ENCODE data around the gene CPXM2. TPM values are rescaled to one million over a fixed set of nuclear protein-coding genes. Genes with fewer than 3 reads are reported as not detected.

Gene CPXM2
- total and polyA plus RNA-seq, 2 experiments from 2014 or later: 14.8 to 19.8 TPM

GRCh38 chr10:123795196-123795780 is 96.3 kb downstream of the CPXM2 start:
- WGBS, 2 experiments (ENCODE audit: low coverage in 1 of 2, low lambda C conversion rate in 2 of 2, missing lambda C conversion rate in 2 of 2): 90 to 94% methylated on average over 10 of the region's 10 CpGs
- Histone ChIP-seq H3K4me3 (no peak overlapping the region), H3K9ac (no peak overlapping the region), H3K27me3 (replicated peaks; ENCODE audit: insufficient read depth) (no peaks in the 10 kb centered on the region), H4K20me1 (ENCODE audit: insufficient read depth) (no peaks in the 10 kb centered on the region), H2AFZ (no peak overlapping the region), H3K9me3 (ENCODE audit: low read depth) (no peaks in the 10 kb centered on the region), H3K4me2 (ENCODE audit: unreplicated experiment) (no peak overlapping the region), H3K36me3 (ENCODE audit: low read depth) (no peaks in the 10 kb centered on the region), H3K27ac (no peak overlapping the region), H3F3A (ENCODE audit: insufficient read depth) (no peaks in the 10 kb centered on the region; the same call in 1 of the 2 replicates), H3K4me1 (ENCODE audit: insufficient read depth) (peaks cover 18% of the 10 kb centered on the region; the same call in 1 of the 2 replicates), H3K9me2 (ENCODE audit: insufficient read depth) (no peaks in the 10 kb centered on the region), H3K79me2 (ENCODE audit: insufficient read depth) (no peaks in the 10 kb centered on the region)
- TF ChIP-seq EZH2phosphoT487 (IDR thresholded peaks at IDR 0.05; ENCODE audit: insufficient read depth, low read depth) (no peak), EZH2 (IDR thresholded peaks at IDR 0.05; ENCODE audit: insufficient read depth, poor library complexity, severe bottlenecking) (no peak)
- DNase-seq: no peak
- in situ Hi-C loops (cut with MboI): no loop called here

- 81 to 84% methylated on average over 11 of the region's 11 CpGs for WGBS, 2 experiments (ENCODE audit: low coverage in 1 of 2, low lambda C conversion rate in 2 of 2, missing lambda C conversion rate in 2 of 2)
- H3K9me3 ChIP-seq (ENCODE audit: low read depth): no peaks in the 10 kb centered on the region
- no peak for TF ChIP-seq EZH2phosphoT487 (IDR thresholded peaks at IDR 0.05; ENCODE audit: insufficient read depth, low read depth)
- TF ChIP-seq EZH2 (IDR thresholded peaks at IDR 0.05; ENCODE audit: insufficient read depth, poor library complexity, severe bottlenecking): no peak
Observed at GRCh38 chr10:123792248-123792978, 99.2 kb downstream of the CPXM2 start.

GRCh38 chr10:123790132-123790885 is 101.3 kb downstream of the CPXM2 start:
- 88 to 89% methylated on average over 13 of the region's 13 CpGs for WGBS, 2 experiments (ENCODE audit: low coverage in 1 of 2, low lambda C conversion rate in 2 of 2, missing lambda C conversion rate in 2 of 2)
- no peak overlapping the region for H2AFZ ChIP-seq
- no peak for TF ChIP-seq EZH2phosphoT487 (IDR thresholded peaks at IDR 0.05; ENCODE audit: insufficient read depth, low read depth)
- no peak for TF ChIP-seq EZH2 (IDR thresholded peaks at IDR 0.05; ENCODE audit: insufficient read depth, poor library complexity, severe bottlenecking)
- H3K79me2 ChIP-seq (ENCODE audit: insufficient read depth): no peaks in the 10 kb centered on the region
- H3K36me3 ChIP-seq (ENCODE audit: low read depth): no peaks in the 10 kb centered on the region
- no peak overlapping the region for H3K4me3 ChIP-seq
- no peak overlapping the region for H3K4me2 ChIP-seq (ENCODE audit: unreplicated experiment)
- in situ Hi-C loops (cut with MboI): no loop called here
- no peaks in the 10 kb centered on the region for H3K4me1 ChIP-seq (ENCODE audit: insufficient read depth)
- H3K27me3 ChIP-seq (replicated peaks; ENCODE audit: insufficient read depth): no peaks in the 10 kb centered on the region
- no peaks in the 10 kb centered on the region for H3F3A ChIP-seq (ENCODE audit: insufficient read depth)
- H3K9me2 ChIP-seq (ENCODE audit: insufficient read depth): no peaks in the 10 kb centered on the region
- H3K9ac ChIP-seq: no peak overlapping the region
- no peak overlapping the region for H3K27ac ChIP-seq
- no peak for DNase-seq
- H4K20me1 ChIP-seq (ENCODE audit: insufficient read depth): no peaks in the 10 kb centered on the region
- no peaks in the 10 kb centered on the region for H3K9me3 ChIP-seq (ENCODE audit: low read depth)

More at GRCh38 chr10:123792248-123792978, 99.2 kb downstream of the CPXM2 start:
- no peaks in the 10 kb centered on the region for H3K9me2 ChIP-seq (ENCODE audit: insufficient read depth)
- H3K9ac ChIP-seq: no peak overlapping the region
- no peak for DNase-seq
- no peaks in the 10 kb centered on the region for H3F3A ChIP-seq (ENCODE audit: insufficient read depth)
- no peak overlapping the region for H3K4me3 ChIP-seq
- H4K20me1 ChIP-seq (ENCODE audit: insufficient read depth): no peaks in the 10 kb centered on the region
- H3K27ac ChIP-seq: no peak overlapping the region
- H2AFZ ChIP-seq: no peak overlapping the region
- no peaks in the 10 kb centered on the region for H3K79me2 ChIP-seq (ENCODE audit: insufficient read depth)
- in situ Hi-C loops (cut with MboI): no loop called here
- no peak overlapping the region for H3K4me2 ChIP-seq (ENCODE audit: unreplicated experiment)
- peaks cover 12% of the 10 kb centered on the region; the same call in 1 of the 2 replicates for H3K4me1 ChIP-seq (ENCODE audit: insufficient read depth)
- H3K27me3 ChIP-seq (replicated peaks; ENCODE audit: insufficient read depth): no peaks in the 10 kb centered on the region
- H3K36me3 ChIP-seq (ENCODE audit: low read depth): no peaks in the 10 kb centered on the region

- no peaks in the 10 kb centered on the region for H3F3A ChIP-seq (ENCODE audit: insufficient read depth)
- no peaks in the 10 kb centered on the region for H3K36me3 ChIP-seq (ENCODE audit: low read depth)
- H4K20me1 ChIP-seq (ENCODE audit: insufficient read depth): no peaks in the 10 kb centered on the region
- no peak for DNase-seq
- no peaks in the 10 kb centered on the region for H3K4me1 ChIP-seq (ENCODE audit: insufficient read depth)
- H3K4me3 ChIP-seq: no peak overlapping the region
- no peak overlapping the region for H3K27ac ChIP-seq
- in situ Hi-C loops (cut with MboI): no loop called here
- no peaks in the 10 kb centered on the region for H3K79me2 ChIP-seq (ENCODE audit: insufficient read depth)
- H3K9ac ChIP-seq: no peak overlapping the region
- H3K27me3 ChIP-seq (replicated peaks; ENCODE audit: insufficient read depth): no peaks in the 10 kb centered on the region
- 65 to 75% methylated on average over 5 of the region's 5 CpGs for WGBS, 2 experiments (ENCODE audit: low coverage in 1 of 2, low lambda C conversion rate in 2 of 2, missing lambda C conversion rate in 2 of 2)
- TF ChIP-seq EZH2phosphoT487 (IDR thresholded peaks at IDR 0.05; ENCODE audit: insufficient read depth, low read depth): no peak
- no peak for TF ChIP-seq EZH2 (IDR thresholded peaks at IDR 0.05; ENCODE audit: insufficient read depth, poor library complexity, severe bottlenecking)
- no peaks in the 10 kb centered on the region for H3K9me2 ChIP-seq (ENCODE audit: insufficient read depth)
- H3K9me3 ChIP-seq (ENCODE audit: low read depth): no peaks in the 10 kb centered on the region
- H3K4me2 ChIP-seq (ENCODE audit: unreplicated experiment): no peak overlapping the region
- no peak overlapping the region for H2AFZ ChIP-seq
Observed at GRCh38 chr10:123788981-123789380, 102.6 kb downstream of the CPXM2 start.
